HEK293T (cell line): Measurements from ENCODE around the gene VAV2.

ENCODE experiments used
- CTCF ChIA-PET: fragments of 350-600 bp; formaldehyde crosslinking; extraction: SDS; loops from one replicate; lab custom pipeline; 2021; ENCODE audit warnings: antibody characterized with exemption, inconsistent platforms; lab: Yijun Ruan, JAX
- POLR2A ChIA-PET: fragments of 350-600 bp; formaldehyde crosslinking; extraction: SDS; loops from one replicate; lab custom pipeline; 2020; ENCODE audit warnings: antibody characterized with exemption, inconsistent platforms; lab: Yijun Ruan, JAX
- DNase-seq: peaks from one replicate; pipeline ENCODE4 v3.0.0; 2012; ENCODE audit warnings: mixed read lengths; ENCODE audit errors: extremely low spot score
- ARNT ChIP-seq: fragments of 450-650 bp; IDR thresholded peaks from 2 replicates; pipeline ENCODE4 v1.6.1; 2017; ENCODE audit warnings: mild to moderate bottlenecking
- BHLHE40 ChIP-seq: fragments of 450-650 bp; IDR thresholded peaks from 2 replicates; pipeline ENCODE4 v1.6.1; 2016; ENCODE audit warnings: mild to moderate bottlenecking, moderate library complexity, borderline replicate concordance
- CTBP1 ChIP-seq: fragments of 450-650 bp; IDR thresholded peaks from 2 replicates; pipeline ENCODE4 v1.6.1; 2016; ENCODE audit warnings: borderline replicate concordance
- ELF4 ChIP-seq: fragments of 450-650 bp; IDR thresholded peaks from 2 replicates; pipeline ENCODE4 v1.6.1; 2017; ENCODE audit warnings: antibody characterized with exemption
- FOXA1 ChIP-seq: fragments of 450-650 bp; IDR thresholded peaks from 2 replicates; pipeline ENCODE4 v1.6.1; 2016; ENCODE audit warnings: mild to moderate bottlenecking
- FOXK2 ChIP-seq: fragments of 450-650 bp; IDR thresholded peaks from 2 replicates; pipeline ENCODE4 v1.6.1; 2016; ENCODE audit warnings: mild to moderate bottlenecking
- FOXM1 ChIP-seq: fragments of 450-650 bp; IDR thresholded peaks from 2 replicates; pipeline ENCODE4 v1.6.1; 2017; ENCODE audit warnings: mild to moderate bottlenecking, borderline replicate concordance
- HDGF ChIP-seq: fragments of 450-650 bp; IDR thresholded peaks from 2 replicates; pipeline ENCODE4 v1.6.1; 2017; ENCODE audit warnings: antibody characterized with exemption, borderline replicate concordance
- L3MBTL2 ChIP-seq: fragments of 450-650 bp; conservative IDR thresholded peaks from 2 replicates; pipeline ENCODE4 v1.6.1; 2016; ENCODE audit warnings: mild to moderate bottlenecking
- LEF1 ChIP-seq: fragments of 450-650 bp; IDR thresholded peaks from 2 replicates; pipeline ENCODE4 v1.6.1; 2017; ENCODE audit warnings: mild to moderate bottlenecking, borderline replicate concordance
- NFRKB ChIP-seq: fragments of 450-650 bp; IDR thresholded peaks from 2 replicates; pipeline ENCODE4 v1.6.1; 2016; ENCODE audit warnings: mild to moderate bottlenecking, moderate library complexity
- PKNOX1 ChIP-seq: fragments of 450-650 bp; IDR thresholded peaks from 2 replicates; pipeline ENCODE4 v1.6.1; 2016
- SP1 ChIP-seq: fragments of 450-650 bp; IDR thresholded peaks from 2 replicates; pipeline ENCODE4 v1.6.1; 2017
- SUZ12 ChIP-seq: fragments of 450-650 bp; IDR thresholded peaks from 2 replicates; pipeline ENCODE4 v1.6.1; 2016; ENCODE audit warnings: mild to moderate bottlenecking
- TARDBP ChIP-seq: fragments of 450-650 bp; IDR thresholded peaks from 2 replicates; pipeline ENCODE4 v1.6.1; 2016
- ZNF384 ChIP-seq: fragments of 450-650 bp; IDR thresholded peaks from 2 replicates; pipeline ENCODE4 v1.6.1; 2016

The VAV2 gene

GRCh38 chr9:134030821-134031470 is 38.8 kb upstream of the VAV2 start:
- ChIA-PET CTCF (no interaction called here), POLR2A (no interaction called here)
- no peak for DNase-seq
- TF ChIP-seq HDGF (no peak), FOXA1 (no peak), SUZ12 (no peak), FOXK2 (no peak), ZNF384 (no peak)

GRCh38 chr9:134029248-134030226 is 37.4 kb upstream of the VAV2 start:
- ChIA-PET POLR2A (no interaction called here), CTCF (no interaction called here)
- DNase-seq: no peak
- TF ChIP-seq CTBP1 (no peak), SP1 (no peak), HDGF (no peak), SUZ12 (no peak), FOXA1 (no peak)

GRCh38 chr9:134028575-134029247 is 36.6 kb upstream of the VAV2 start:
- DNase-seq: no peak
- TF ChIP-seq CTBP1: no peak
- TF ChIP-seq ARNT: no peak
- TF ChIP-seq SP1: no peak
- TF ChIP-seq ELF4: no peak
- no peak for TF ChIP-seq SUZ12
- TF ChIP-seq PKNOX1: no peak
- TF ChIP-seq FOXA1: no peak
- ChIA-PET CTCF (no interaction called here), POLR2A (no interaction called here)

GRCh38 chr9:134028076-134028475 is 36.0 kb upstream of the VAV2 start:
- TF ChIP-seq BHLHE40 (no peak), ARNT (no peak), SUZ12 (no peak), NFRKB (no peak), LEF1 (no peak), TARDBP (no peak), L3MBTL2 (no peak)
- DNase-seq: no peak
- POLR2A ChIA-PET: interaction anchor here (1.2 kb wide), 1 partner anchor 13 kb away, joined by 3 read pairs; no protein-coding TSS in a partner anchor
- CTCF ChIA-PET: no interaction called here

- POLR2A ChIA-PET: interaction anchor here (1.2 kb wide), 1 partner anchor 13 kb away, joined by 3 read pairs; no protein-coding TSS in a partner anchor
- DNase-seq: no peak
- CTCF ChIA-PET: no interaction called here
- no peak for TF ChIP-seq SUZ12
- TF ChIP-seq FOXK2: no peak
- no peak for TF ChIP-seq ZNF384
- TF ChIP-seq PKNOX1: no peak
- no peak for TF ChIP-seq L3MBTL2
- no peak for TF ChIP-seq FOXM1
- no peak for TF ChIP-seq BHLHE40
Observed at GRCh38 chr9:134027561-134027960, 35.4 kb upstream of the VAV2 start.

- POLR2A ChIA-PET: interaction anchor here (1.2 kb wide), 1 partner anchor 14 kb away, joined by 3 read pairs; no protein-coding TSS in a partner anchor
- DNase-seq: no peak
- CTCF ChIA-PET: no interaction called here
- no peak for TF ChIP-seq SUZ12
- TF ChIP-seq CTBP1: no peak
- no peak for TF ChIP-seq LEF1
- no peak for TF ChIP-seq SP1
- TF ChIP-seq FOXK2: no peak
- TF ChIP-seq ARNT: no peak
- no peak for TF ChIP-seq L3MBTL2
- no peak for TF ChIP-seq HDGF
- TF ChIP-seq FOXA1: no peak
- no peak for TF ChIP-seq BHLHE40
- TF ChIP-seq ELF4: no peak
- TF ChIP-seq FOXM1: no peak
- TF ChIP-seq NFRKB: no peak
- TF ChIP-seq PKNOX1: no peak
- no peak for TF ChIP-seq ZNF384
Observed at GRCh38 chr9:134026981-134027380, 34.9 kb upstream of the VAV2 start.
